Mucosa of descending colon (tissue), 3 donors: ENCODE results near the gene KDM7A. TPM values are rescaled to one million over a fixed set of nuclear protein-coding genes. Genes with fewer than 3 reads are reported as not detected.

Source experiments
- ATAC-seq: fragments of 200-7000 bp; cut with Tn5 transposase; one replicate; pipeline ENCODE4 v1.9.1; 2020; ENCODE audit warnings: mild to moderate bottlenecking, moderate library complexity
- DNase-seq, 3 donors: peaks; one replicate each; pipeline ENCODE4 v3.0.0-alpha.2; 2020
- H3K36me3 ChIP-seq: fragments of 200-600 bp; one replicate; pipeline ENCODE4 v1.8.0; 2021; ENCODE audit warnings: low read depth, mild to moderate bottlenecking
- H3K4me1 ChIP-seq: fragments of 200-600 bp; one replicate; pipeline ENCODE4 v1.8.0; 2021; ENCODE audit warnings: low read depth, mild to moderate bottlenecking
- H3K4me3 ChIP-seq: fragments of 200-600 bp; one replicate; pipeline ENCODE4 v1.8.0; 2021; ENCODE audit warnings: mild to moderate bottlenecking
- H3K9me3 ChIP-seq: fragments of 200-600 bp; one replicate; pipeline ENCODE4 v1.8.0; 2021; ENCODE audit warnings: mild to moderate bottlenecking
- CTCF ChIP-seq: fragments of 200-600 bp; IDR thresholded peaks from one replicate; pipeline ENCODE4 v1.8.0; 2022; ENCODE audit warnings: antibody characterized with exemption, mild to moderate bottlenecking
- intact Hi-C, 2 donors: fragments of 100-400 bp; cut with DNase I in 1 of 2; cut with micrococcal nuclease in 1 of 2; formaldehyde crosslinking; loops; one replicate each; pipeline versions ENCODE4 v1.11.0 to v1.11.1; 2022; cut with DNase I, micrococcal nuclease
- total RNA-seq, 3 donors: library from RNA; stranded (reverse); fragmentation: NEBNext Ultra II Directional in 2 of 3; extraction: Animal tissue kit (Norgen Biotek cat#: 25700) in 2 of 3; gene quantifications; one replicate each; pipeline versions ENCODE4 v1.2.1 to v1.2.4, GENCODE V29; 2021 to 2023
- donor health status: DM: no; HTN: no; CAD: no; lungs with moderate emphysema.
- donor health status: DM: no; HTN: no; CAD: no.
- donor health status: DM: no; HTN: yes; CAD: no.

KDM7A gene
- total RNA-seq, 3 donors from 2014 or later = 27.4 to 45.4 (median 27.9) TPM

GRCh38 chr7:140161047-140161446 is 15.7 kb downstream of the KDM7A start:
- intact Hi-C loops = loop anchor here in 1 of 2 donors (10.0 kb wide), 1 partner anchor 164 kb away; no protein-coding TSS in a partner anchor
- Histone ChIP-seq H3K4me3 (no peak overlapping the region), H3K36me3 (no peaks in the 10 kb centered on the region), H3K9me3 (no peaks in the 10 kb centered on the region), H3K4me1 (peaks cover 20% of the 10 kb centered on the region)
- DNase-seq = no peak
- no peak for TF ChIP-seq CTCF
- ATAC-seq = peak; percentile 67

- peak; percentile 71 for ATAC-seq
- no peak overlapping the region for H3K4me3 ChIP-seq
- no peaks in the 10 kb centered on the region for H3K9me3 ChIP-seq
- intact Hi-C loops = loop anchor here in 1 of 2 donors (10.0 kb wide), 1 partner anchor 164 kb away; no protein-coding TSS in a partner anchor
- TF ChIP-seq CTCF = no peak
- no peaks in the 10 kb centered on the region for H3K36me3 ChIP-seq
- H3K4me1 ChIP-seq = peaks cover 19% of the 10 kb centered on the region
- DNase-seq = no peak
Observed at GRCh38 chr7:140160308-140160707, 16.5 kb downstream of the KDM7A start.

- no peak for TF ChIP-seq CTCF
- no peak overlapping the region for H3K4me3 ChIP-seq
- no peak for ATAC-seq
- H3K4me1 ChIP-seq = peaks cover 15% of the 10 kb centered on the region
- H3K9me3 ChIP-seq = no peaks in the 10 kb centered on the region
- no peaks in the 10 kb centered on the region for H3K36me3 ChIP-seq
- intact Hi-C loops = no loop called here
- DNase-seq = no peak
Observed at GRCh38 chr7:140159497-140159896, 17.3 kb downstream of the KDM7A start.

GRCh38 chr7:140156460-140157080 is 20.2 kb downstream of the KDM7A start:
- Histone ChIP-seq H3K4me3 (no peak overlapping the region), H3K36me3 (no peaks in the 10 kb centered on the region), H3K9me3 (no peaks in the 10 kb centered on the region), H3K4me1 (peaks cover 13% of the 10 kb centered on the region)
- intact Hi-C loops = no loop called here
- TF ChIP-seq CTCF = no peak
- DNase-seq (no peak), ATAC-seq (peak; percentile 28)

GRCh38 chr7:140155428-140155827 is 21.4 kb downstream of the KDM7A start:
- TF ChIP-seq CTCF = no peak
- Histone ChIP-seq H3K4me3 (no peak overlapping the region), H3K9me3 (no peaks in the 10 kb centered on the region), H3K4me1 (peaks cover 2% of the 10 kb centered on the region), H3K36me3 (no peaks in the 10 kb centered on the region)
- ATAC-seq = no peak
- intact Hi-C loops = no loop called here
- DNase-seq = no peak
